HepG2 (cell line): ENCODE data around the gene NBPF14. TPM values are rescaled to one million over a fixed set of nuclear protein-coding genes. Genes with fewer than 3 reads are reported as not detected.
"Not testable (repeated sequence)": the region's sequence is repeated elsewhere in the genome, so short reads cannot be mapped to it uniquely, and the experiment has no call there.

Source experiments
- ATAC-seq: fragments of 200-7000 bp; cut with Tn5 transposase; 3 replicates; pipeline ENCODE4 v1.9.1; 2020; ENCODE audit warnings: mild to moderate bottlenecking, moderate library complexity
- Bru-seq: library from RNA; stranded (reverse); fragments of 400-500 nt; gene quantifications from one replicate; lab custom pipeline; 2021; lab: Mats Ljungman, UMichigan
- BruChase-seq, 2 experiments: library from RNA; stranded (reverse); fragments of 400-500 nt; gene quantifications; one replicate each; lab custom pipeline; 2021; lab: Mats Ljungman, UMichigan
- BruUV-seq: library from RNA; stranded (reverse); fragments of 400-500 nt; replicated peaks from 2 replicates; lab custom pipeline; 2021; lab: Mats Ljungman, UMichigan
- CTCF ChIA-PET: fragments of 300-600 bp; formaldehyde crosslinking; extraction: SDS; loops from one replicate; lab custom pipeline; 2021; ENCODE audit warnings: low total read pairs, inconsistent platforms, low intra/inter-chr PET ratio; lab: Yijun Ruan, JAX
- POLR2A ChIA-PET: fragments of 350-600 bp; sonication (Branson Sonifier 250); formaldehyde crosslinking; loops from one replicate; lab custom pipeline; 2020; ENCODE audit warnings: antibody characterized with exemption, inconsistent platforms; lab: Yijun Ruan, JAX
- DNase-seq: peaks from one replicate; pipeline ENCODE4 v3.0.0-alpha.2; 2015; ENCODE audit warnings: low spot score
- FAIRE-seq: peaks from 3 replicates; lab custom pipeline; 2011; peaks lifted over from hg19 to GRCh38; lab: Jason Lieb, UNC
- H2AFZ ChIP-seq: one replicate; pipeline ENCODE4 v1.6.1; 2011; ENCODE audit warnings: low read length, inconsistent platforms
- H3K27ac ChIP-seq: fragments of 300-600 bp; 3 replicates; pipeline ENCODE4 v1.8.0; 2011; ENCODE audit warnings: mixed run types, mild to moderate bottlenecking, mixed read lengths, low read length, inconsistent platforms; ENCODE audit not compliant: insufficient read depth; ENCODE audit errors: extremely low read length
- H3K27me3 ChIP-seq, 2 experiments: fragments of 200-600 bp in 1 of 2; 2 replicates in 1 of 2; 3 replicates in 1 of 2; pipeline versions ENCODE4 v1.6.0 to v1.8.0; 2011; ENCODE audit warnings: low read length in 2 of 2, mild to moderate bottlenecking in 2 of 2, moderate library complexity in 2 of 2, inconsistent platforms in 1 of 2; ENCODE audit not compliant: insufficient read depth in 2 of 2, control insufficient read depth in 1 of 2
- H3K36me3 ChIP-seq, 2 experiments: fragments of 200-600 bp in 1 of 2; replicated peaks in 1 of 2; 2 replicates in 1 of 2; 3 replicates in 1 of 2; pipeline versions ENCODE4 v1.5.1 to v1.8.0; 2011; ENCODE audit warnings: low read length in 2 of 2, inconsistent platforms in 1 of 2; ENCODE audit not compliant: insufficient read depth in 2 of 2, control insufficient read depth in 1 of 2
- H3K4me1 ChIP-seq: 2 replicates; pipeline ENCODE4 v1.5.1; 2012; ENCODE audit warnings: low read length, inconsistent platforms; ENCODE audit not compliant: insufficient read depth
- H3K4me2 ChIP-seq: 2 replicates; pipeline ENCODE4 v1.6.0; 2011; ENCODE audit warnings: low read depth, low read length, inconsistent platforms
- H3K4me3 ChIP-seq, 3 experiments: fragments of 200-600 bp in 1 of 3; sonication (generic), shearing (Covaris generic) in 1 of 3; replicated peaks in 1 of 3; 2 replicates each; pipeline ENCODE4 v1.5.1; 2011 to 2016; ENCODE audit warnings: low read length in 3 of 3, inconsistent platforms in 2 of 3, low read depth in 2 of 3, mild to moderate bottlenecking in 2 of 3, control low read depth in 1 of 3, mixed read lengths in 1 of 3; ENCODE audit not compliant: insufficient read depth in 1 of 3
- H3K79me2 ChIP-seq: one replicate; pipeline ENCODE4 v1.6.1; 2011; ENCODE audit warnings: low read length, inconsistent platforms; ENCODE audit not compliant: insufficient read depth
- H3K9ac ChIP-seq: 2 replicates; pipeline ENCODE4 v1.6.0; 2011; ENCODE audit warnings: mild to moderate bottlenecking, low read depth, low read length, inconsistent platforms; ENCODE audit not compliant: insufficient read depth
- H3K9me3 ChIP-seq: 2 replicates; pipeline ENCODE4 v1.5.1; 2012; ENCODE audit warnings: mild to moderate bottlenecking, low read length
- H4K20me1 ChIP-seq: 2 replicates; pipeline ENCODE4 v1.6.0; 2011; ENCODE audit warnings: inconsistent platforms, mild to moderate bottlenecking, low read length, moderate library complexity; ENCODE audit not compliant: insufficient read depth
- WGBS: methylation state at CpG from one replicate; pipeline ENCODE4 v1.1.6; 2017; ENCODE audit warnings: low lambda C conversion rate; 5-methylcytosine and 5-hydroxymethylcytosine counted together
- in situ Hi-C: cut with HindIII; loops from 2 replicates; pipeline ENCODE4 v1.10.0; 2017; ENCODE audit warnings: low pct_unique_long_range_greater_than_20kb; ENCODE audit not compliant: extremely low pct_ligation_motif_present
- intact Hi-C: fragments of 100-400 bp; cut with micrococcal nuclease; formaldehyde crosslinking; loops from one replicate; pipeline ENCODE4 v1.10.0; 2022; ENCODE audit not compliant: unreplicated experiment
- long read RNA-seq, 2 experiments: library from RNA in 1 of 2; library from polyadenylated mRNA in 1 of 2; stranded (forward) in 1 of 2; unstranded in 1 of 2; transcript quantifications; one replicate each; pipeline ENCODE4 v2.0.0, GENCODE V29; 2019 to 2022
- polyA minus RNA-seq, 3 experiments: library from RNA; depleted of rRNA, polyadenylated mRNA; stranded (reverse); fragments of >200 nt; gene quantifications; 2 replicates each; pipeline ENCODE4 v1.2.3, GENCODE V29; 2011; ENCODE audit warnings: low replicate concordance in 1 of 3
- polyA plus RNA-seq, 8 experiments: library from polyadenylated mRNA; depleted of rRNA in 3 of 8; stranded (reverse) in 7 of 8; unstranded in 1 of 8; fragments of >200 nt; fragmentation: Illumina TruSeq in 4 of 8; extraction: Trizol in 4 of 8; gene quantifications; 2 replicates each; pipeline versions ENCODE4 v1.2.1 to v1.2.3, GENCODE V29; 2011 to 2016; ENCODE audit warnings: low read depth in 4 of 8, missing spikeins in 1 of 8, mixed read lengths in 1 of 8; ENCODE audit not compliant: insufficient read depth in 1 of 8
- total RNA-seq, 5 experiments: library from RNA; depleted of rRNA; stranded (reverse); fragments of >200 nt; fragmentation: Illumina TruSeq; extraction: Trizol; gene quantifications; 2 replicates each; pipeline ENCODE4 v1.2.3, GENCODE V29; 2016; ENCODE audit warnings: low read depth in 1 of 5

NBPF14 gene, protein sequence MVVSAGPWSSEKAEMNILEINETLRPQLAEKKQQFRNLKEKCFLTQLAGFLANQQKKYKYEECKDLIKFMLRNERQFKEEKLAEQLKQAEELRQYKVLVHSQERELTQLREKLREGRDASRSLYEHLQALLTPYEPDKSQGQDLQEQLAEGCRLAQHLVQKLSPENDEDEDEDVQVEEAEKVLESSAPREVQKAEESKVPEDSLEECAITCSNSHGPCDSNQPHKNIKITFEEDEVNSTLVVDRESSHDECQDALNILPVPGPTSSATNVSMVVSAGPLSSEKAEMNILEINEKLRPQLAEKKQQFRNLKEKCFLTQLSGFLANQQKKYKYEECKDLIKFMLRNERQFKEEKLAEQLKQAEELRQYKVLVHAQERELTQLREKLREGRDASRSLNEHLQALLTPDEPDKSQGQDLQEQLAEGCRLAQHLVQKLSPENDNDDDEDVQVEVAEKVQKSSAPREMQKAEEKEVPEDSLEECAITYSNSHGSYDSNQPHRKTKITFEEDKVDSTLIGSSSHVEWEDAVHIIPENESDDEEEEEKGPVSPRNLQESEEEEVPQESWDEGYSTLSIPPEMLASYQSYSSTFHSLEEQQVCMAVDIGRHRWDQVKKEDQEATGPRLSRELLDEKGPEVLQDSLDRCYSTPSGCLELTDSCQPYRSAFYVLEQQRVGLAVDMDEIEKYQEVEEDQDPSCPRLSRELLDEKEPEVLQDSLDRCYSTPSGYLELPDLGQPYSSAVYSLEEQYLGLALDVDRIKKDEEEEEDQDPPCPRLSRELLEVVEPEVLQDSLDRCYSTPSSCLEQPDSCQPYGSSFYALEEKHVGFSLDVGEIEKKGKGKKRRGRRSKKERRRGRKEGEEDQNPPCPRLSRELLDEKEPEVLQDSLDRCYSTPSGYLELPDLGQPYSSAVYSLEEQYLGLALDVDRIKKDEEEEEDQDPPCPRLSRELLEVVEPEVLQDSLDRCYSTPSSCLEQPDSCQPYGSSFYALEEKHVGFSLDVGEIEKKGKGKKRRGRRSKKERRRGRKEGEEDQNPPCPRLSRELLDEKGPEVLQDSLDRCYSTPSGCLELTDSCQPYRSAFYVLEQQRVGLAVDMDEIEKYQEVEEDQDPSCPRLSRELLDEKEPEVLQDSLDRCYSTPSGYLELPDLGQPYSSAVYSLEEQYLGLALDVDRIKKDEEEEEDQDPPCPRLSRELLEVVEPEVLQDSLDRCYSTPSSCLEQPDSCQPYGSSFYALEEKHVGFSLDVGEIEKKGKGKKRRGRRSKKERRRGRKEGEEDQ (N-terminal part only)
- total RNA-seq (2016; rRNA removed; fragmentation: Illumina TruSeq; extraction: Trizol) = 4.5 and 6.0 TPM in 2 replicates
- 1.4 and 2.4 TPM in 2 replicates for total RNA-seq (2016; cell fraction: cytosol; rRNA removed; fragmentation: Illumina TruSeq; extraction: Trizol; ENCODE audit: low read depth)
- 4.8 and 5.6 TPM in 2 replicates for total RNA-seq (2016; cell fraction: insoluble cytoplasmic fraction; rRNA removed; fragmentation: Illumina TruSeq; extraction: Trizol)
- total RNA-seq (2016; cell fraction: membrane; rRNA removed; fragmentation: Illumina TruSeq; extraction: Trizol) = 3.5 and 3.9 TPM in 2 replicates
- 8.3 and 8.9 TPM in 2 replicates for total RNA-seq (2016; cell fraction: nucleus; rRNA removed; fragmentation: Illumina TruSeq; extraction: Trizol)
- 5.2 and 5.7 TPM in 2 replicates for polyA plus RNA-seq (2011; rRNA removed)
- 5.5 and 5.6 TPM in 2 replicates for polyA plus RNA-seq (2011; cell fraction: cytosol; rRNA removed)
- polyA plus RNA-seq (2011; cell fraction: nucleus; rRNA removed) = 8.6 and 9.0 TPM in 2 replicates
- polyA plus RNA-seq (2012) = 4.8 and 5.5 TPM in 2 replicates
- polyA plus RNA-seq (2016; cell fraction: cytosol; fragmentation: Illumina TruSeq; extraction: Trizol; ENCODE audit: low read depth) = 1.8 and 2.2 TPM in 2 replicates
- 4.1 and 4.3 TPM in 2 replicates for polyA plus RNA-seq (2016; cell fraction: insoluble cytoplasmic fraction; fragmentation: Illumina TruSeq; extraction: Trizol; ENCODE audit: low read depth)
- 2.6 and 3.2 TPM in 2 replicates for polyA plus RNA-seq (2016; cell fraction: membrane; fragmentation: Illumina TruSeq; extraction: Trizol; ENCODE audit: low read depth)
- polyA plus RNA-seq (2016; cell fraction: nucleus; fragmentation: Illumina TruSeq; extraction: Trizol; ENCODE audit: insufficient read depth, low read depth) = 9.3 and 11.8 TPM in 2 replicates
- polyA minus RNA-seq (2011; rRNA and poly(A)+ RNA removed; ENCODE audit: low replicate concordance) = 16.2 and 50.8 TPM in 2 replicates
- 2.3 and 4.0 TPM in 2 replicates for polyA minus RNA-seq (2011; cell fraction: cytosol; rRNA and poly(A)+ RNA removed)
- 15.3 and 18.5 TPM in 2 replicates for polyA minus RNA-seq (2011; cell fraction: nucleus; rRNA and poly(A)+ RNA removed)
- percentile 45 among the genes with signal in this experiment for Bru-seq, nascent RNA
- BruChase-seq, experiment 1, labeled RNA remaining after a 6-hour chase = percentile 42 among the genes with signal in this experiment
- percentile 44 among the genes with signal in this experiment for BruChase-seq, experiment 2, labeled RNA remaining after a 2-hour chase
- long read RNA-seq, experiment 1, partial matches to known transcripts = 1 of 4 reads
- long read RNA-seq, experiment 1, other reads (novel, unspliced or antisense) = 3 of 4 reads
- long read RNA-seq, experiment 2, partial matches to known transcripts = 1 of 5 reads
- long read RNA-seq, experiment 2, other reads (novel, unspliced or antisense) = 3 of 5 reads

DNA sequence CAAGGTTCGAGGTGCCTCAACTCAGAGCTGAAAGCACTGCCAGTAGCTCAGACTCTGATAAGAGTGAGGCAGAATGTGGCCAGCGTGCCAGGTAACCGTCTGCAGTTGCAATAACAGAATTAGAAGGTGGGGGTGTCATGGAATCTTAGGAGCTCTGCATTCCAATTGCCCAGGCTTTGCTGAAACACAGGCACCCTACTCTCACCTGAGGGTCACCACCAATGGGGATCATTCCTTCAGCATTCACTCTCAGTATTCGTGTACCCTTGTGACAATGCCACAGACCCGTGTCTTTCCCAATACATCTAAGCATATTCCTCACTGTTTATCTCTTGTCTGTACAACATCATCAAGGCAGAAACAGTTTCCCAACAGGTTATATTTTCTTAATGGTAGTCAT is at the start of gene NBPF14:
TSS of gene NBPF14 (minus strand) at position 101 of the 400 bp plus-strand sequence. CDS start 294 bp downstream, outside the sequence.
- POLR2A ChIA-PET, FAIRE-seq, H3K4me3 ChIP-seq, H3K79me2 ChIP-seq, ATAC-seq, intact Hi-C loops, DNase-seq, CTCF ChIA-PET, H3K4me1 ChIP-seq, H3K9me3 ChIP-seq, BruUV-seq, H3K27me3 ChIP-seq, H3K36me3 ChIP-seq, H3K4me2 ChIP-seq, H4K20me1 ChIP-seq, in situ Hi-C loops, H3K27ac ChIP-seq, H2AFZ ChIP-seq, H3K9ac ChIP-seq: not testable (repeated sequence)
- no CpG with 5 or more reads among the region's 5 CpGs for WGBS

DNA sequence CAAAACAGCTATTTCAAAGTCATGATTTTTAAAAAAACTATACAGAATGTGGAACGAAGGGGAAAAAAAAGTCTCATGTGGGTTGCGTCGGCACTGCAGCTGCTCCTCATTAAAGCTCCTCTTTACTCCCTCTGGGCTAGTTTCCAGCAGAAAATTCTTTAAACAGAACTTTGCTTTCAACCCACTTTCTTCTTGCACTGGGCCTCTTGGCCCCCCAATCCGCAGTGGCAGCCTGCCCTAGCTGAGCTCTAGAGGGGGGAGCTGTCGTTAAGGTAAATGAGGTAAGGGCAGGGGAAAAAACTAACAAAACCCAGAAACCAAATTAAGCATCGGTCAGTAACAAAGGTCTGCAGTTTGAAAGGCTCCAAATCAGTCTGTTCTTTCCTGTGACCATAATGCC is 29.6 kb upstream of the NBPF14 start:
- H3K36me3 ChIP-seq, BruUV-seq, H3K27me3 ChIP-seq, POLR2A ChIA-PET, H3K4me2 ChIP-seq, H2AFZ ChIP-seq, H3K9me3 ChIP-seq, H3K79me2 ChIP-seq, H3K4me1 ChIP-seq, intact Hi-C loops, CTCF ChIA-PET, in situ Hi-C loops, H4K20me1 ChIP-seq, FAIRE-seq, ATAC-seq, DNase-seq, H3K4me3 ChIP-seq, H3K27ac ChIP-seq, H3K9ac ChIP-seq: not testable (repeated sequence)
- 31% methylated on average over 2 of the region's 6 CpGs for WGBS

DNA sequence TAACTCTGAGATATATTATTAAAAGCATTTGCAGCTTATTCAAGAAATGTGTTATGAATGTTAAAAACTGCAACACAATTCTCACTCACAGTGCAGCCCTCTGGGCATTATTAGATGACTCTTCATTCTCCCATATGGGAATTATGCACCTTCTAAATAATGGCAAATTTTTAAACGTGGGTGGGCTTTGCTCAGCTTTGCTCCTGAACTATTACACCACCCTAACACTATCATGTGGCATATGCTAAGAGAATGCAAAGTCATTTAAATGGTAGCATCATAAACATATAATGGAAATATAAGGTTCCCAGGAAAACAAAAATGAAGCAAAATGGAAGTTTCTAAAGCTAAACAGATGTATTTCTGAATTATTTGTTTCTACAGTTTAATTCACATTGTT is 22.4 kb upstream of the NBPF14 start:
- H3K27ac ChIP-seq, H4K20me1 ChIP-seq, DNase-seq, H3K4me1 ChIP-seq, H3K36me3 ChIP-seq, H3K4me2 ChIP-seq, H3K79me2 ChIP-seq, H3K27me3 ChIP-seq, H3K4me3 ChIP-seq, POLR2A ChIA-PET, BruUV-seq, CTCF ChIA-PET, H3K9ac ChIP-seq, H3K9me3 ChIP-seq, intact Hi-C loops, in situ Hi-C loops, ATAC-seq, FAIRE-seq, H2AFZ ChIP-seq: not testable (repeated sequence)
- no CpG with 5 or more reads among the region's 1 CpG for WGBS
